Measurements from ENCODE around the gene IGSF21.

GRCh38 chr1:18176619-18177018 is 69.0 kb downstream of the IGSF21 start:
- TF ChIP-seq CTCF (conservative IDR thresholded peaks at IDR 0.05) = no peak
- TF ChIP-seq ZFX (IDR thresholded peaks at IDR 0.05) = no peak
